Vagina (tissue), 2 donors: ENCODE measurements around the gene DBR1.

Experiments
- POLR2A ChIP-seq, 2 donors: fragments of 450-650 bp; IDR thresholded peaks; one replicate each; pipeline ENCODE4 v1.6.1; 2017; ENCODE audit warnings: antibody characterized with exemption in 2 of 2, mild to moderate bottlenecking in 2 of 2, moderate library complexity in 2 of 2
- TF ChIP-seq, protein P1 (sequence below), 3 experiments: fragments of 450-650 bp in 2 of 3; fragments of 200-600 bp in 1 of 3; sonication (generic) in 1 of 3; IDR thresholded peaks; one replicate each; pipeline ENCODE4 v1.5.1; 2017 to 2019; ENCODE audit warnings: antibody characterized with exemption in 3 of 3, mild to moderate bottlenecking in 2 of 3, moderate library complexity in 2 of 3

DNA sequence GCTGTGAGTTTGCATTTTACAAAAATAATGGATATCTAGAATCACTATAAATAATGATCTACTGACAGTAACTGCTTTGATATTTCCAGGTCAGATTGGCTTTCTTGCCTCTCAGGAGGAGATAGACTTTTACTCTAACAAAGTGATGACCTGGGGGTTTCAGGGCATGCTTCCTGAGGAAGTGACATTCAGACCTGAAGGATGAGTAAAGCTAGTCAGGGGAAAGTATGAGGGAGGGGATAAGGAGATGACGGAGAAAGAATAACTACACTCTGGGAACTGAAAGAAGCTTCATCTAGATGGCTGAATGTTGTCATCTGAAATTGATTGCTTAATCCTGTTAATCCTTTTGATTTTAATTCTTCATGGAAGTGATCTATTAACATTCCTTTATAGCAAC, 44.5 kb upstream of the DBR1 start:
- TF ChIP-seq POLR2A (IDR thresholded peaks at IDR 0.05), result no peak
- TF ChIP-seq, protein P1, sequence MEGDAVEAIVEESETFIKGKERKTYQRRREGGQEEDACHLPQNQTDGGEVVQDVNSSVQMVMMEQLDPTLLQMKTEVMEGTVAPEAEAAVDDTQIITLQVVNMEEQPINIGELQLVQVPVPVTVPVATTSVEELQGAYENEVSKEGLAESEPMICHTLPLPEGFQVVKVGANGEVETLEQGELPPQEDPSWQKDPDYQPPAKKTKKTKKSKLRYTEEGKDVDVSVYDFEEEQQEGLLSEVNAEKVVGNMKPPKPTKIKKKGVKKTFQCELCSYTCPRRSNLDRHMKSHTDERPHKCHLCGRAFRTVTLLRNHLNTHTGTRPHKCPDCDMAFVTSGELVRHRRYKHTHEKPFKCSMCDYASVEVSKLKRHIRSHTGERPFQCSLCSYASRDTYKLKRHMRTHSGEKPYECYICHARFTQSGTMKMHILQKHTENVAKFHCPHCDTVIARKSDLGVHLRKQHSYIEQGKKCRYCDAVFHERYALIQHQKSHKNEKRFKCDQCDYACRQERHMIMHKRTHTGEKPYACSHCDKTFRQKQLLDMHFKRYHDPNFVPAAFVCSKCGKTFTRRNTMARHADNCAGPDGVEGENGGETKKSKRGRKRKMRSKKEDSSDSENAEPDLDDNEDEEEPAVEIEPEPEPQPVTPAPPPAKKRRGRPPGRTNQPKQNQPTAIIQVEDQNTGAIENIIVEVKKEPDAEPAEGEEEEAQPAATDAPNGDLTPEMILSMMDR (IDR thresholded peaks at IDR 0.05), result no peak
